Measurements from ENCODE around the gene TACC2.

DNA sequence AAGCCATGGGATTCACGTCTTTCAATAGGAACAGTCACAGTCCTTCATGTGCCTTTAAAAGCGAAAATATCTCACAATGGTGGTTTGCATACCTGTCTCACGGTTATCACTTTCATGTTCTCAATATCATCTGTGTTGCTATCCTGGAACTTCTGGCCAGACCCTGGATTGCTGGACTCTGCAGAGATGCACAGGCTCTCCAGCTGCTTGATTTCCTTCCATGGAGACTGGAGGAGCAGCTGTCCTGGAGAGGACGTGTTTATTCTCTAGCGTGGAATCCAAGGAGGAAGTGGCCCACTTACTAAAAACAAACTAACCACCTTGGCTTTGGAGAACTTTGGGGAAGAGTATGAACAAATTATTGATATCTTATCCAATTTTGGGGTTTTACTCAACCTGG, 298.6 kb downstream of the TACC2 start:
- TF ChIP-seq, protein P1, sequence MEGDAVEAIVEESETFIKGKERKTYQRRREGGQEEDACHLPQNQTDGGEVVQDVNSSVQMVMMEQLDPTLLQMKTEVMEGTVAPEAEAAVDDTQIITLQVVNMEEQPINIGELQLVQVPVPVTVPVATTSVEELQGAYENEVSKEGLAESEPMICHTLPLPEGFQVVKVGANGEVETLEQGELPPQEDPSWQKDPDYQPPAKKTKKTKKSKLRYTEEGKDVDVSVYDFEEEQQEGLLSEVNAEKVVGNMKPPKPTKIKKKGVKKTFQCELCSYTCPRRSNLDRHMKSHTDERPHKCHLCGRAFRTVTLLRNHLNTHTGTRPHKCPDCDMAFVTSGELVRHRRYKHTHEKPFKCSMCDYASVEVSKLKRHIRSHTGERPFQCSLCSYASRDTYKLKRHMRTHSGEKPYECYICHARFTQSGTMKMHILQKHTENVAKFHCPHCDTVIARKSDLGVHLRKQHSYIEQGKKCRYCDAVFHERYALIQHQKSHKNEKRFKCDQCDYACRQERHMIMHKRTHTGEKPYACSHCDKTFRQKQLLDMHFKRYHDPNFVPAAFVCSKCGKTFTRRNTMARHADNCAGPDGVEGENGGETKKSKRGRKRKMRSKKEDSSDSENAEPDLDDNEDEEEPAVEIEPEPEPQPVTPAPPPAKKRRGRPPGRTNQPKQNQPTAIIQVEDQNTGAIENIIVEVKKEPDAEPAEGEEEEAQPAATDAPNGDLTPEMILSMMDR (IDR thresholded peaks at IDR 0.05) = no peak
- TF ChIP-seq POLR2A (IDR thresholded peaks at IDR 0.05) = no peak

All from lower leg skin (tissue), 3 donors.